Right atrium auricular region (tissue), 2 donors: ENCODE measurements around the gene TMEM39A. TPM values are rescaled to one million over a fixed set of nuclear protein-coding genes. Genes with fewer than 3 reads are reported as not detected.

Experiments
- DNase-seq: peaks from one replicate; pipeline ENCODE4 v3.0.0-alpha.2; 2019; ENCODE audit warnings: low spot score
- H3K27ac ChIP-seq, 2 donors: fragments of 200-600 bp; sonication (generic); 1 replicate in 1 of 2; 2 replicates in 1 of 2; pipeline ENCODE4 v1.5.1; 2016 to 2019
- H3K27me3 ChIP-seq, 2 donors: fragments of 200-600 bp; sonication (generic); one replicate each; pipeline versions ENCODE4 v1.5.1 to v1.6.0; 2017 to 2019
- H3K36me3 ChIP-seq: fragments of 200-600 bp; sonication (generic); one replicate; pipeline ENCODE4 v1.5.1; 2016
- H3K4me1 ChIP-seq, 2 donors: fragments of 200-600 bp; sonication (generic); one replicate each; pipeline versions ENCODE4 v1.5.1 to v1.6.0; 2017 to 2019
- H3K4me3 ChIP-seq, 2 donors: fragments of 200-600 bp; sonication (generic); 1 replicate in 1 of 2; 2 replicates in 1 of 2; pipeline ENCODE4 v1.5.1; 2017 to 2019; ENCODE audit warnings: mild to moderate bottlenecking in 1 of 2, moderate library complexity in 1 of 2
- H3K9me3 ChIP-seq, 2 donors: fragments of 200-600 bp; sonication (generic); one replicate each; pipeline ENCODE4 v1.5.1; 2019
- total RNA-seq, 2 donors: library from RNA; depleted of rRNA; stranded (reverse); fragments of >200 nt; gene quantifications; one replicate each; pipeline ENCODE4 v1.1.0, GENCODE V29; 2016
- TF ChIP-seq, protein P1 (sequence below), 2 donors: fragments of 200-600 bp; sonication (generic); IDR thresholded peaks; one replicate each; pipeline ENCODE4 v1.5.1; 2019; ENCODE audit warnings: antibody characterized with exemption in 2 of 2

The TMEM39A gene
- total RNA-seq, 2 donors from 2014 or later = 21.2 to 21.5 TPM

GRCh38 chr3:119500901-119501300 is 37.5 kb upstream of the TMEM39A start:
- Histone ChIP-seq H3K4me3 (peak overlapping the region; percentile 11 to 72), H3K4me1 (peaks cover 0 to 29% of the 10 kb centered on the region in 2 donors), H3K27ac (peak overlapping the region in 1 of 2 donors; percentile 97), H3K27me3 (no peaks in the 10 kb centered on the region), H3K9me3 (no peaks in the 10 kb centered on the region), H3K36me3 (peaks cover 37% of the 10 kb centered on the region)
- TF ChIP-seq, protein P1, sequence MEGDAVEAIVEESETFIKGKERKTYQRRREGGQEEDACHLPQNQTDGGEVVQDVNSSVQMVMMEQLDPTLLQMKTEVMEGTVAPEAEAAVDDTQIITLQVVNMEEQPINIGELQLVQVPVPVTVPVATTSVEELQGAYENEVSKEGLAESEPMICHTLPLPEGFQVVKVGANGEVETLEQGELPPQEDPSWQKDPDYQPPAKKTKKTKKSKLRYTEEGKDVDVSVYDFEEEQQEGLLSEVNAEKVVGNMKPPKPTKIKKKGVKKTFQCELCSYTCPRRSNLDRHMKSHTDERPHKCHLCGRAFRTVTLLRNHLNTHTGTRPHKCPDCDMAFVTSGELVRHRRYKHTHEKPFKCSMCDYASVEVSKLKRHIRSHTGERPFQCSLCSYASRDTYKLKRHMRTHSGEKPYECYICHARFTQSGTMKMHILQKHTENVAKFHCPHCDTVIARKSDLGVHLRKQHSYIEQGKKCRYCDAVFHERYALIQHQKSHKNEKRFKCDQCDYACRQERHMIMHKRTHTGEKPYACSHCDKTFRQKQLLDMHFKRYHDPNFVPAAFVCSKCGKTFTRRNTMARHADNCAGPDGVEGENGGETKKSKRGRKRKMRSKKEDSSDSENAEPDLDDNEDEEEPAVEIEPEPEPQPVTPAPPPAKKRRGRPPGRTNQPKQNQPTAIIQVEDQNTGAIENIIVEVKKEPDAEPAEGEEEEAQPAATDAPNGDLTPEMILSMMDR (IDR thresholded peaks at IDR 0.05) = no peak
- no peak for DNase-seq

DNA sequence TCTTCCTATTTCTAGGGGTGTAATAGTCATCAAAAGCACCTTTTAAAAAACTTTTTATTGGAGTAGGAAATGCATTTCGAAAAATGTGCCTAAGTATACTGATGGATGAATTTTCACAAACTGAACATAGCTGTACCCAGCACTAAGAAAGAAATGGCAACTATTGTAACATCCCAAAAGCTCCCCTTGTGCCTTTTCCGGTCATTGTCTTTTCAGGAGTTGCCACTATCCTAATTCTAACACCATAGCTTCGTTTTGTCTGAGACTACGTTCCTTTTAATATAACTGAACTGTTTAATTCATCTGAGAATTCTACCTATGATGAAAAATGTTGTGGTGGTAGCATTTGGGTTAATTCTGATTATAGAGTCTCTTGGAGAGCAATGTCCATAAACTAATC is 36.9 kb upstream of the TMEM39A start:
- TF ChIP-seq, protein P1 (IDR thresholded peaks at IDR 0.05) = no peak
- H3K4me3 ChIP-seq = peak overlapping the region; percentile 11 to 72
- H3K36me3 ChIP-seq = peaks cover 30% of the 10 kb centered on the region
- H3K27ac ChIP-seq = peak overlapping the region in 1 of 2 donors; percentile 97
- no peaks in the 10 kb centered on the region for H3K27me3 ChIP-seq
- no peak for DNase-seq
- no peaks in the 10 kb centered on the region for H3K9me3 ChIP-seq
- H3K4me1 ChIP-seq = peaks cover 0 to 29% of the 10 kb centered on the region in 2 donors

DNA sequence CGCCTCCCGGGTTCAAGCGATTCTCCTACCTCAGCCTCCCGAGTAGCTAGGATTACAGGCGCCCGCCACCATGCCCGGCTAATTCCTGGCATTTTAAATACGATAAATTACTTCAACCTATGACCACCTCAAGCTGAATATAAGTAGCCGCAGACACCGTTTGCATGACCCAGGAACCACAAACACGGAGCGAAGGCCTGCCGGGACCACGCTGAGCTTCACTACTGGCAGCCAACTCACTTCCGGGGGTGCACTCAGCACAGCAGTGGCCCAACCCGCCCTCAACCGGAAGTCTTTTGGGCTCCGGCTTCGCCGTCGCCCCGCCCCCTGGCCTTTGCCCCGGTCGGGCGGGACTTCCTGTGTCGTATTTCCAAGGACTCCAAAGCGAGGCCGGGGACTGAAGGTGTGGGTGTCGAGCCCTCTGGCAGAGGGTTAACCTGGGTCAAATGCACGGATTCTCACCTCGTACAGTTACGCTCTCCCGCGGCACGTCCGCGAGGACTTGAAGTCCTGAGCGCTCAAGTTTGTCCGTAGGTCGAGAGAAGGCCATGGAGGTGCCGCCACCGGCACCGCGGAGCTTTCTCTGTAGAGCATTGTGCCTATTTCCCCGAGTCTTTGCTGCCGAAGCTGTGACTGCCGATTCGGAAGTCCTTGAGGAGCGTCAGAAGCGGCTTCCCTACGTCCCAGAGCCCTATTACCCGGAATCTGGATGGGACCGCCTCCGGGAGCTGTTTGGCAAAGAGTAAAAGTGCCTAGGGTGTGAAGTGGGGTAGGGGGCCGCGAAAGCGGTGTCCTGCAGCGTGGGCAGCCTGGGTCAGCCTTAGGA is 35.0 kb upstream of the TMEM39A start, which contains the start of gene TIMMDC1:
Gene TIMMDC1, plus strand, starts transcription at position 362 of the 826 bp plus-strand sequence. Its CDS starts 187 bp downstream, at position 549.
- TF ChIP-seq, protein P1 (IDR thresholded peaks at IDR 0.05) = no peak

DNA sequence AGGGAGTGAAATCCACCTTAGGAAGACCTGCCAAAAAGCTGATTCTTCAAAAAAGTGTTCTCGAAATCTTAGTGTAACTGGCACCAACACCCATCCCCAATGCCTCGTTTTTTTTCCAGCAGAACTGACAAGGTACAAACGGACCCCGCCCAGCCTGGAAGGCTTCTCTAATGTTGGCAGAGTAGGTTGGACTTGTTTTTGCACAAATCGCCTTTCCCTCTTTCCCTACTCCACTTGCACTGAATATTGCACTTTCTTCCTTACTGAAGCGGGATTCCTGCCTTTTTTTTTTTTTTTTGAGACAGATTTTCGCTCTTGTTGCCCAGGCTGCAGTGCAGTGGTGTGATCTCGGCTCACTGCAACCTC is 34.4 kb upstream of the TMEM39A start:
- Histone ChIP-seq H3K4me1 (peaks cover 0 to 29% of the 10 kb centered on the region in 2 donors), H3K9me3 (no peaks in the 10 kb centered on the region), H3K27ac (peak overlapping the region; percentile 93 to 97), H3K27me3 (no peaks in the 10 kb centered on the region), H3K4me3 (peak overlapping the region; percentile 72 to 100), H3K36me3 (peaks cover 7% of the 10 kb centered on the region)
- TF ChIP-seq, protein P1 (IDR thresholded peaks at IDR 0.05) = no peak
- DNase-seq = no peak

More for the DNA sequence above, 35.0 kb upstream of the TMEM39A start, which contains the start of gene TIMMDC1:
- H3K27me3 ChIP-seq = no peaks in the 10 kb centered on the region
- H3K9me3 ChIP-seq = no peaks in the 10 kb centered on the region
- DNase-seq = peak; percentile 98
- peaks cover 0 to 29% of the 10 kb centered on the region in 2 donors for H3K4me1 ChIP-seq
- peaks cover 13% of the 10 kb centered on the region for H3K36me3 ChIP-seq
- peak within 1 kb of the TSS; percentile 72 to 100 for H3K4me3 ChIP-seq
- peak within 1 kb of the TSS; percentile 93 to 97 for H3K27ac ChIP-seq

DNA sequence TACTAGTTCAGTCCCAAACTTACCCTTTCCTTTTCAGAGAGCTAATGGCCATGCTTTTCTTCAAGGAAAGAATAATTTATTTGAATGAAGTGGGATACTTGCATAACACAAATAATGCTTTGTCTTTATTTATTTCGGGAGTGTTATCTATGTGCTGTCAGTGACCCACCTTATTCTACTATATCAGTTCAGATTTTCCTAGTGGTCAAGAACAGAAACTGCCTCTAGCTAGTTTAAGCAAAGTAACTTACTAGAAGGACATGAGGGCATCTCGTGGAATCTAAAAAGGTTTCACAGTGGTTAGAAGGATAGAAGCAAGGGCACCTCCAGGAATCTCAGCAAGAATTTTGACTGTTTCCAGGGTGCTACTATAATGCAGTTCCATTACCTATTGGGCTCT is 31.2 kb upstream of the TMEM39A start:
- Histone ChIP-seq H3K4me1 (peaks cover 0 to 15% of the 10 kb centered on the region in 2 donors), H3K36me3 (peaks cover 11% of the 10 kb centered on the region)

More for the DNA sequence above, 31.2 kb upstream of the TMEM39A start:
- no peak for DNase-seq
- TF ChIP-seq, protein P1 (IDR thresholded peaks at IDR 0.05) = no peak
- H3K27me3 ChIP-seq = no peaks in the 10 kb centered on the region
- no peaks in the 10 kb centered on the region for H3K9me3 ChIP-seq
- H3K4me3 ChIP-seq = no peak overlapping the region
- H3K27ac ChIP-seq = no peak overlapping the region
